ENCODE results near the gene TRIM40. TPM values are rescaled to one million over a fixed set of nuclear protein-coding genes. Genes with fewer than 3 reads are reported as not detected.
"Not testable (repeated sequence)": the region's sequence is repeated elsewhere in the genome, so short reads cannot be mapped to it uniquely, and the experiment has no call there.

TRIM40 gene
- total RNA-seq, 1 experiment from 2014 or later: not detected

DNA sequence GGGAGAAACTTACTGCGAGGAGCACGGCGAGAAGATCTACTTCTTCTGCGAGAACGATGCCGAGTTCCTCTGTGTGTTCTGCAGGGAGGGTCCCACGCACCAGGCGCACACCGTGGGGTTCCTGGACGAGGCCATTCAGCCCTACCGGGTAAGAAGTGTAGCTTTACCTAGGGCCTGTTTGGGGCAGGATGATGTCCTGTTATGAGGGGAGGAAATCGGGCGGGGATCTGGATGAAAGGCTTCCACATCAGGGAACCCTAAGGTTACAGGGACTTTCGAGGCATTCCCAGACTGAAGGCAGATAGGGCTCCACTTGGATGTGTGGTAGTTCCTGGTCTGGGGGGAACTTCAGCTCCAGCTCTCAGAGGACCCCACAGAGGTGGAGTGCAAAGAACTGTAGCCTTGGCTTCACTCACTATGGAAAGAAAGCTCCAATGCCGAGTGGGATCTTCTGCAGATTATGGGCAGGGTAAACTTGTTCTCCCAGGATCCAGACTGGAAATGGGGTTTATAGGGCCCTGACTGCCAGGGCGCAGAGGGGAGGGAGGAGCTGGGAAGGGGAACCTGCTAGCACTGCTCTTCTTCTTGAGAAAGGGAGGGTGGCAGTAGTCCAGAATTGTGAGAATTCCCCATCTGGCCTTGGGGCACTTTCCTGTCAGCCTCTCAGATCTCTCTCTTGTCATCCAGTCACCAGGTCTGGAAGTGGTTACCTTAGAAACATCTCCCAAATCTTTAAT, 28.1 kb downstream of the TRIM40 start:
- CTCF ChIA-PET: no interaction called here
- ATAC-seq (peak; percentile 52), DNase-seq (ENCODE audit: low read depth, low spot score) (no peak)
- Histone ChIP-seq H3K36me3 (ENCODE audit: control insufficient read depth, insufficient read depth, low read length) (no peaks in the 10 kb centered on the region), H3K4me3 (ENCODE audit: low read depth in 2 of 2, low read length in 2 of 2) (peak overlapping the region; percentile 29 to 52), H3K27me3 (ENCODE audit: control insufficient read depth, insufficient read depth, low read length) (peaks cover 15% of the 10 kb centered on the region), H3K27ac (ENCODE audit: low read length) (no peak overlapping the region), H3K9me3 (ENCODE audit: control insufficient read depth, insufficient read depth, low read depth, low read length) (no peaks in the 10 kb centered on the region), H3K4me1 (ENCODE audit: control insufficient read depth, insufficient read depth, low read length) (no peaks in the 10 kb centered on the region)
- in situ Hi-C loops (cut with HindIII; ENCODE audit: low pct_unique_long_range_greater_than_20kb, low sequenced_read_pairs) (no loop called here), intact Hi-C loops (cut with micrococcal nuclease; ENCODE audit: unreplicated experiment) (no loop called here)
- POLR2A ChIA-PET: no interaction called here
- no TSS peak for BruUV-seq (replicated peaks)
- TF ChIP-seq POLR2AphosphoS5 (IDR thresholded peaks at IDR 0.05; ENCODE audit: low read depth, low read length) (no peak), SIN3A (IDR thresholded peaks at IDR 0.05; ENCODE audit: borderline replicate concordance, insufficient read depth, low read depth, low read length) (no peak), TCF7L2 (IDR thresholded peaks at IDR 0.05; ENCODE audit: low read depth, low read length) (no peak)
- TF ChIP-seq, protein P1, sequence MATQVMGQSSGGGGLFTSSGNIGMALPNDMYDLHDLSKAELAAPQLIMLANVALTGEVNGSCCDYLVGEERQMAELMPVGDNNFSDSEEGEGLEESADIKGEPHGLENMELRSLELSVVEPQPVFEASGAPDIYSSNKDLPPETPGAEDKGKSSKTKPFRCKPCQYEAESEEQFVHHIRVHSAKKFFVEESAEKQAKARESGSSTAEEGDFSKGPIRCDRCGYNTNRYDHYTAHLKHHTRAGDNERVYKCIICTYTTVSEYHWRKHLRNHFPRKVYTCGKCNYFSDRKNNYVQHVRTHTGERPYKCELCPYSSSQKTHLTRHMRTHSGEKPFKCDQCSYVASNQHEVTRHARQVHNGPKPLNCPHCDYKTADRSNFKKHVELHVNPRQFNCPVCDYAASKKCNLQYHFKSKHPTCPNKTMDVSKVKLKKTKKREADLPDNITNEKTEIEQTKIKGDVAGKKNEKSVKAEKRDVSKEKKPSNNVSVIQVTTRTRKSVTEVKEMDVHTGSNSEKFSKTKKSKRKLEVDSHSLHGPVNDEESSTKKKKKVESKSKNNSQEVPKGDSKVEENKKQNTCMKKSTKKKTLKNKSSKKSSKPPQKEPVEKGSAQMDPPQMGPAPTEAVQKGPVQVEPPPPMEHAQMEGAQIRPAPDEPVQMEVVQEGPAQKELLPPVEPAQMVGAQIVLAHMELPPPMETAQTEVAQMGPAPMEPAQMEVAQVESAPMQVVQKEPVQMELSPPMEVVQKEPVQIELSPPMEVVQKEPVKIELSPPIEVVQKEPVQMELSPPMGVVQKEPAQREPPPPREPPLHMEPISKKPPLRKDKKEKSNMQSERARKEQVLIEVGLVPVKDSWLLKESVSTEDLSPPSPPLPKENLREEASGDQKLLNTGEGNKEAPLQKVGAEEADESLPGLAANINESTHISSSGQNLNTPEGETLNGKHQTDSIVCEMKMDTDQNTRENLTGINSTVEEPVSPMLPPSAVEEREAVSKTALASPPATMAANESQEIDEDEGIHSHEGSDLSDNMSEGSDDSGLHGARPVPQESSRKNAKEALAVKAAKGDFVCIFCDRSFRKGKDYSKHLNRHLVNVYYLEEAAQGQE (IDR thresholded peaks at IDR 0.05; ENCODE audit: insufficient read depth in 1 of 2, low read depth in 2 of 2, low read length in 1 of 2): no peak
- TF ChIP-seq, protein P2, sequence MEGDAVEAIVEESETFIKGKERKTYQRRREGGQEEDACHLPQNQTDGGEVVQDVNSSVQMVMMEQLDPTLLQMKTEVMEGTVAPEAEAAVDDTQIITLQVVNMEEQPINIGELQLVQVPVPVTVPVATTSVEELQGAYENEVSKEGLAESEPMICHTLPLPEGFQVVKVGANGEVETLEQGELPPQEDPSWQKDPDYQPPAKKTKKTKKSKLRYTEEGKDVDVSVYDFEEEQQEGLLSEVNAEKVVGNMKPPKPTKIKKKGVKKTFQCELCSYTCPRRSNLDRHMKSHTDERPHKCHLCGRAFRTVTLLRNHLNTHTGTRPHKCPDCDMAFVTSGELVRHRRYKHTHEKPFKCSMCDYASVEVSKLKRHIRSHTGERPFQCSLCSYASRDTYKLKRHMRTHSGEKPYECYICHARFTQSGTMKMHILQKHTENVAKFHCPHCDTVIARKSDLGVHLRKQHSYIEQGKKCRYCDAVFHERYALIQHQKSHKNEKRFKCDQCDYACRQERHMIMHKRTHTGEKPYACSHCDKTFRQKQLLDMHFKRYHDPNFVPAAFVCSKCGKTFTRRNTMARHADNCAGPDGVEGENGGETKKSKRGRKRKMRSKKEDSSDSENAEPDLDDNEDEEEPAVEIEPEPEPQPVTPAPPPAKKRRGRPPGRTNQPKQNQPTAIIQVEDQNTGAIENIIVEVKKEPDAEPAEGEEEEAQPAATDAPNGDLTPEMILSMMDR (IDR thresholded peaks at IDR 0.05): no peak

DNA sequence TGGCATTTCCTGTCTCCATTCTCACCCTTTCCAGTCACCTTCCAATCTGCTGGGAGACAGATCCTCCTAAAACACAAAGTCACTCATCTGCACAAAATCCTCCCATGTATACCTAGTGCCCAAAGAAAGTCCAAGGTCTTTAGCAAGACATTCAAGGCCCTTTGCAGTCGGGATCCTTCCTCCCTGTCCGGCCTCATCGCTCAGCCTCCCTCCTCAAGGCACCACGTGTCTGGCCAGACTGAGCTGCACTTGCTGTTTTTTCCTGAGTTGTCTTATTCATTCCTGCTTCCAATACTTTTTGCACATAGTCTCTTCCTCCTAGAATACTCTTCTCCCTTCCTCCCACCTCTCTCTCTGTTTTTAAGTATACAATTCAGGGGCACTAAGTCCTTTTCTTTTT, 28.8 kb downstream of the TRIM40 start:
- DNase-seq (ENCODE audit: low read depth, low spot score) (no peak), ATAC-seq (no peak)
- ChIA-PET CTCF (no interaction called here), POLR2A (no interaction called here)
- Histone ChIP-seq H3K4me3 (ENCODE audit: low read depth in 2 of 2, low read length in 2 of 2) (no peak overlapping the region), H3K27ac (ENCODE audit: low read length) (no peak overlapping the region), H3K36me3 (ENCODE audit: control insufficient read depth, insufficient read depth, low read length) (no peaks in the 10 kb centered on the region), H3K27me3 (ENCODE audit: control insufficient read depth, insufficient read depth, low read length) (peaks cover 20% of the 10 kb centered on the region), H3K4me1 (ENCODE audit: control insufficient read depth, insufficient read depth, low read length) (no peaks in the 10 kb centered on the region), H3K9me3 (ENCODE audit: control insufficient read depth, insufficient read depth, low read depth, low read length) (no peaks in the 10 kb centered on the region)
- no TSS peak for BruUV-seq (replicated peaks)
- no peak for TF ChIP-seq TCF7L2 (IDR thresholded peaks at IDR 0.05; ENCODE audit: low read depth, low read length)
- TF ChIP-seq, protein P1 (IDR thresholded peaks at IDR 0.05; ENCODE audit: insufficient read depth in 1 of 2, low read depth in 2 of 2, low read length in 1 of 2): no peak
- in situ Hi-C loops (cut with HindIII; ENCODE audit: low pct_unique_long_range_greater_than_20kb, low sequenced_read_pairs): no loop called here
- intact Hi-C loops (cut with micrococcal nuclease; ENCODE audit: unreplicated experiment): no loop called here

DNA sequence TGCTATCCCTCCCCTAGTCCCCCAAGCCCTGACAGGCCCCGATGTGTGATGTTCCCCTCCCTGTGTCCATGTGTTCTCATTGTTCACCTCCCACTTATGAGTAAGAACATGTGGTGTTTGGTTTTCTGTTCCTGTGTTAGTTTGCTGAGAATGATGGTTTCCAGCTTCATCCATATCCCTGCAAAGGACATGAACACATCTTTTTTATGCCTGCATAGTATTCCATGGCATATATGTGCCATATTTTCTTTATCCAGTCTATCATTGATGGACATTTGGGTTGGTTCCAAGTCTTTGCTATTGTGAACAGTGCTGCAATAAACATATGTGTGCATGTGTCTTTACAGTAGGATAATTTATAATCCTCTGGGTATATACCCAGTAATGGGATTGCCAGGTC, 29.3 kb downstream of the TRIM40 start:
- H3K36me3 ChIP-seq (ENCODE audit: control insufficient read depth, insufficient read depth, low read length); POLR2A ChIA-PET; H3K4me1 ChIP-seq (ENCODE audit: control insufficient read depth, insufficient read depth, low read length); intact Hi-C loops (cut with micrococcal nuclease; ENCODE audit: unreplicated experiment); H3K9me3 ChIP-seq (ENCODE audit: control insufficient read depth, insufficient read depth, low read depth, low read length); H3K4me3 ChIP-seq (ENCODE audit: low read depth in 2 of 2, low read length in 2 of 2); CTCF ChIA-PET; H3K27ac ChIP-seq (ENCODE audit: low read length); DNase-seq (ENCODE audit: low read depth, low spot score); ATAC-seq; BruUV-seq (replicated peaks); in situ Hi-C loops (cut with HindIII; ENCODE audit: low pct_unique_long_range_greater_than_20kb, low sequenced_read_pairs): not testable (repeated sequence)
- peaks cover 22% of the 10 kb centered on the region for H3K27me3 ChIP-seq (ENCODE audit: control insufficient read depth, insufficient read depth, low read length)

Data from Panc1 (cell line).